GM13977 (cell line): ENCODE data around the gene HNRNPL.
"Not testable (repeated sequence)": the region's sequence is repeated elsewhere in the genome, so short reads cannot be mapped to it uniquely, and the experiment has no call there.

ENCODE experiments used
- DNase-seq: peaks from one replicate; pipeline ENCODE4 v3.0.0; 2012; ENCODE audit warnings: low spot score
- in situ Hi-C: fragments of 300-500 bp; cut with MboI; formaldehyde crosslinking; loops from one replicate; pipeline ENCODE4 v1.12.0; 2022; ENCODE audit warnings: low sequenced_read_pairs, low pct_unique_long_range_greater_than_20kb, mixed read lengths, inconsistent platforms; ENCODE audit not compliant: unreplicated experiment
- TF ChIP-seq, protein P1 (sequence below): IDR thresholded peaks from 2 replicates; pipeline ENCODE4 v1.5.1; 2012; ENCODE audit warnings: mild to moderate bottlenecking, control low read depth; ENCODE audit not compliant: insufficient read depth; ENCODE audit errors: extremely low read depth, missing control alignments

HNRNPL gene

GRCh38 chr19:38861368-38861767 lies 11.6 kb upstream of the HNRNPL start:
- no peak for DNase-seq
- in situ Hi-C loops: no loop called here
- TF ChIP-seq, protein P1, sequence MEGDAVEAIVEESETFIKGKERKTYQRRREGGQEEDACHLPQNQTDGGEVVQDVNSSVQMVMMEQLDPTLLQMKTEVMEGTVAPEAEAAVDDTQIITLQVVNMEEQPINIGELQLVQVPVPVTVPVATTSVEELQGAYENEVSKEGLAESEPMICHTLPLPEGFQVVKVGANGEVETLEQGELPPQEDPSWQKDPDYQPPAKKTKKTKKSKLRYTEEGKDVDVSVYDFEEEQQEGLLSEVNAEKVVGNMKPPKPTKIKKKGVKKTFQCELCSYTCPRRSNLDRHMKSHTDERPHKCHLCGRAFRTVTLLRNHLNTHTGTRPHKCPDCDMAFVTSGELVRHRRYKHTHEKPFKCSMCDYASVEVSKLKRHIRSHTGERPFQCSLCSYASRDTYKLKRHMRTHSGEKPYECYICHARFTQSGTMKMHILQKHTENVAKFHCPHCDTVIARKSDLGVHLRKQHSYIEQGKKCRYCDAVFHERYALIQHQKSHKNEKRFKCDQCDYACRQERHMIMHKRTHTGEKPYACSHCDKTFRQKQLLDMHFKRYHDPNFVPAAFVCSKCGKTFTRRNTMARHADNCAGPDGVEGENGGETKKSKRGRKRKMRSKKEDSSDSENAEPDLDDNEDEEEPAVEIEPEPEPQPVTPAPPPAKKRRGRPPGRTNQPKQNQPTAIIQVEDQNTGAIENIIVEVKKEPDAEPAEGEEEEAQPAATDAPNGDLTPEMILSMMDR: no peak

DNA sequence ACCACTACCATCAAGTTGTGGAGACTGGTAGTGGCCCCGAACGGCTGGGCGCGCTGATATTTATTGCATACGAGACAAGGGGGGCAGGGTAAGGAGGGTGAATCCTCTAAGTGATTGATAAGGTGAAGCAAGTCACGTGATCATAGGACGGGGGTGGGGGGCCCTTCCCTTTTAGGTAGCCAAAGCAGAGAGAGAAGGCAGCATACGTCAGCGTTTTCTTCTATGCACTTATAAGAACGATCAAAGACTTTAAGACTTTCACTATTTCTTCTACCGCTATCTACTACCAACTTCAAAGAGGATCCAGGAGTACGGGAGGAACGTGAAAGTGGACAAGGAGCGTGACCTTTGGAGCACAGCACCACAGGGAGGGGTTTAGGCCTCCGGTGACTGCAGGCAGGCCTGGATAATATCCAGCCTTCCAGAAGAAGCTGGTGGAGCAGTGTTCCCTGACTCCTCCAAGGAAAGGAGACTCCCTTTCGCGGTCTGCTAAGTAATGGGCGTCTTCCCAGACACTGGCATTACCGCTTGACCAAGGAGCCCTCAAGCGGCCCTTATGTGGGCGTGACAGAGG lies 9.9 kb upstream of the HNRNPL start:
- in situ Hi-C loops: not testable (repeated sequence)

GRCh38 chr19:38856813-38857212 lies 7.0 kb upstream of the HNRNPL start:
- no peak for DNase-seq
- TF ChIP-seq, protein P1: no peak
- in situ Hi-C loops: no loop called here

More for the DNA sequence above, 9.9 kb upstream of the HNRNPL start:
- DNase-seq: not testable (repeated sequence)

- in situ Hi-C loops, DNase-seq: not testable (repeated sequence)
Observed at GRCh38 chr19:38855751-38856150, 6.0 kb upstream of the HNRNPL start.

DNA sequence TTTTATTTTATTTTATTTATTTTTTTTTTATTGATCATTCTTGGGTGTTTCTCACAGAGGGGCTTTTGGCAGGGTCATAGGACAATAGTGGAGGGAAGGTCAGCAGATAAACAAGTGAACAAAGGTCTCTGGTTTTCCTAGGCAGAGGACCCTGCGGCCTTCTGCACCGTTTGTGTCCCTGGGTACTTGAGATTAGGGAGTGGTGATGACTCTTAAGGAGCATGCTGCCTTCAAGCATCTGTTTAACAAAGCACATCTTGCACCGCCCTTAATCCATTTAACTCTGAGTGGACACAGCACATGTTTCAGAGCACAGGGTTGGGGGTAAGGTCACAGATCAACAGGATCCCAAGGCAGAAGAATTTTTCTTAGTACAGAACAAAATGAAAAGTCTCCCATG lies 5.2 kb upstream of the HNRNPL start:
- in situ Hi-C loops: not testable (repeated sequence)

GRCh38 chr19:38853214-38853613 lies 3.4 kb upstream of the HNRNPL start:
- DNase-seq: no peak
- in situ Hi-C loops: no loop called here
- TF ChIP-seq, protein P1: no peak

More for the DNA sequence above, 5.2 kb upstream of the HNRNPL start:
- not testable (repeated sequence) for DNase-seq

DNA sequence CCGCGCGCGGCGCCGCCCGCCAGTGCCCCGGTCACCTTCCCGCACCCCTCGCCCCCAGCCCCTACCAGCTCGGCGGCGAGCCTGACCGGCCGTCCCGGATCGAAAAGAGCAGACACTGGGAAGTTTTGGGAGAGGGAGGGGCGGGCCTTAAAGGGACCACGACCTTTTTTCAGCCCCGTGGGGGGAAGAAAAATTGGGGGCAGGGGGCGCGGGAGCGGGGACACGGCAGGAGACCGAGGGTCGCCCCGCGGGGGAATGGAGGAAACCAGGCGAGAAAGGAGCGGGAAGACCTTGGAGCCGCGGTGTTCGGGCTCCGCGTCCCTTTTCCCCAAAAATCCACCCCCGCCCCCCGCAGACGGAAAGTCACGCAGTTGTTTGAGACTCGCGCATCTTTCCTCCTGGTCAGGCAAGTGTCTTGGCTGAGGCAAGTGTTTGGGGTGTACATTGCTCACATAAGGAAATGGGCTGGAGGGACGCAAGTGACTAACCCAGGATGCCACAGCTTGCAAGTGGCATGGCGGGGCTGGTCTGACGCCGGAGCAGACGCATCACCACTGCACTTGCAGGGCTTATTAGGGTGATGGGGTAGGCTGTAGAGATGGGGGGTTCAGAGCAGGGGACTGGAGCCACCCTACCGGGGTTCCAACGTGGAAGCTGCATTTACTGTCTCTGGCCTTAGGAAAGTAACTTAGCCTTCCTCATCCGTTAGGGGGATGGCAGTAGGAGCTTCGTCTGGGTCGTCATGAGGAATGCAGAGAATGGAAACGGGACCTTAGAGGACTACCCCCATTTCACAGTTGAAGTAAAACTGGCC lies 2.7 kb upstream of the HNRNPL start:
- in situ Hi-C loops: no loop called here
- DNase-seq: no peak
- TF ChIP-seq, protein P1: no peak

- TF ChIP-seq, protein P1: no peak
- in situ Hi-C loops: no loop called here
- peak; percentile 95 for DNase-seq
Observed at GRCh38 chr19:38851622-38852230, 1.9 kb upstream of the HNRNPL start.
